GM12878 (cell line): ENCODE data around the gene RER1. TPM values are rescaled to one million over a fixed set of nuclear protein-coding genes. Genes with fewer than 3 reads are reported as not detected.

ENCODE experiments used
- ATAC-seq: fragments of 200-7000 bp; cut with Tn5 transposase; 3 replicates; pipeline ENCODE4 v1.9.1; 2020; ENCODE audit warnings: mild to moderate bottlenecking, moderate library complexity
- BruUV-seq: library from RNA; stranded (reverse); fragments of 400-500 nt; replicated peaks from 2 replicates; lab custom pipeline; 2021; lab: Mats Ljungman, UMichigan
- CTCF ChIA-PET: fragments of 300-600 bp; sonication (Branson Sonifier 250); formaldehyde crosslinking; extraction: SDS; loops from one replicate; lab custom pipeline; 2021; ENCODE audit warnings: inconsistent platforms; lab: Yijun Ruan, JAX
- POLR2A ChIA-PET: fragments of 350-600 bp; formaldehyde crosslinking; extraction: SDS; loops from one replicate; lab custom pipeline; 2021; ENCODE audit warnings: inconsistent platforms; lab: Charles Lee
- RAD21 ChIA-PET: fragments of 300-600 bp; sonication (Branson Sonifier 250); formaldehyde crosslinking; loops from one replicate; lab custom pipeline; 2023; ENCODE audit warnings: antibody characterized with exemption; ENCODE audit not compliant: unreplicated experiment; lab: Charles Lee
- SMC1A ChIA-PET: fragments of 300-600 bp; sonication (Branson Sonifier 250); formaldehyde crosslinking; loops from one replicate; lab custom pipeline; 2023; ENCODE audit not compliant: unreplicated experiment, uncharacterized antibody; lab: Charles Lee
- DNase-seq: peaks from one replicate; pipeline ENCODE4 v3.0.0-alpha.2; 2011; ENCODE audit warnings: low read depth, low spot score
- FAIRE-seq: peaks from 3 replicates; lab custom pipeline; 2011; peaks lifted over from hg19 to GRCh38; lab: Jason Lieb, UNC
- H2AFZ ChIP-seq: 2 replicates; pipeline ENCODE4 v1.6.0; 2011; ENCODE audit warnings: low read depth, low read length, control low read depth; ENCODE audit not compliant: control insufficient read depth
- H3K27ac ChIP-seq: 2 replicates; pipeline ENCODE4 v1.5.1; 2011; ENCODE audit warnings: control low read depth; ENCODE audit not compliant: control insufficient read depth, insufficient read depth
- H3K27me3 ChIP-seq, 2 experiments: replicated peaks in 1 of 2; 2 replicates each; pipeline versions ENCODE4 v1.6.0 to v1.6.1; 2011; ENCODE audit warnings: low read length in 1 of 2; ENCODE audit not compliant: control insufficient read depth in 2 of 2, insufficient read depth in 2 of 2
- H3K36me3 ChIP-seq, 2 experiments: 2 replicates each; pipeline ENCODE4 v1.5.1; 2011; ENCODE audit warnings: low read length in 1 of 2; ENCODE audit not compliant: control insufficient read depth in 2 of 2, insufficient read depth in 2 of 2
- H3K4me1 ChIP-seq: 2 replicates; pipeline ENCODE4 v1.6.1; 2011; ENCODE audit warnings: mild to moderate bottlenecking, low read length, moderate library complexity, mixed read lengths; ENCODE audit not compliant: control insufficient read depth, insufficient read depth
- H3K4me2 ChIP-seq: 2 replicates; pipeline ENCODE4 v1.6.0; 2011; ENCODE audit warnings: control low read depth; ENCODE audit not compliant: control insufficient read depth, insufficient read depth
- H3K4me3 ChIP-seq: fragments of 200-600 bp; sonication (generic); 2 replicates; pipeline ENCODE4 v1.5.1; 2016
- H3K79me2 ChIP-seq: 2 replicates; pipeline ENCODE4 v1.6.0; 2011; ENCODE audit warnings: low read length; ENCODE audit not compliant: control insufficient read depth, insufficient read depth
- H3K9ac ChIP-seq: 2 replicates; pipeline ENCODE4 v1.8.0; 2011; ENCODE audit warnings: low read length, control low read depth, mixed read lengths; ENCODE audit not compliant: control insufficient read depth, insufficient read depth
- H3K9me3 ChIP-seq: replicated peaks from 3 replicates; pipeline ENCODE4 v1.5.1; 2011; ENCODE audit warnings: mild to moderate bottlenecking, low read length; ENCODE audit not compliant: control insufficient read depth, insufficient read depth
- H4K20me1 ChIP-seq: 2 replicates; pipeline ENCODE4 v1.6.0; 2011; ENCODE audit not compliant: control insufficient read depth, insufficient read depth
- CBX3 ChIP-seq: fragments of 200-600 bp; sonication (generic); IDR thresholded peaks from 2 replicates; pipeline ENCODE4 v1.6.1; 2016; ENCODE audit warnings: low read depth, borderline replicate concordance
- FOS ChIP-seq: IDR thresholded peaks from 3 replicates; pipeline ENCODE4 v1.6.1; 2011; ENCODE audit warnings: borderline replicate concordance; ENCODE audit not compliant: insufficient read length; ENCODE audit errors: extremely low read depth
- FOXK2 ChIP-seq: fragments of 450-650 bp; IDR thresholded peaks from 2 replicates; pipeline ENCODE4 v1.6.1; 2017; ENCODE audit warnings: mild to moderate bottlenecking, moderate library complexity
- HSF1 ChIP-seq: fragments of 150-350 bp; IDR thresholded peaks from 2 replicates; pipeline ENCODE4 v1.6.1; 2014; ENCODE audit warnings: mild to moderate bottlenecking, low read depth, low read length
- MAX ChIP-seq: IDR thresholded peaks from 2 replicates; pipeline ENCODE4 v1.6.1; 2012; ENCODE audit warnings: low read depth, low read length, improper control_type of control experiment
- NFYA ChIP-seq: IDR thresholded peaks from 2 replicates; pipeline ENCODE4 v1.6.1; 2011; ENCODE audit warnings: low read depth, mild to moderate bottlenecking, low read length, improper control_type of control experiment, borderline replicate concordance
- POLR2A ChIP-seq: IDR thresholded peaks from 2 replicates; pipeline ENCODE4 v1.6.1; 2011; ENCODE audit warnings: low read depth, mild to moderate bottlenecking, low read length
- RCOR1 ChIP-seq: conservative IDR thresholded peaks from 2 replicates; pipeline ENCODE4 v1.6.1; 2012; ENCODE audit warnings: low read depth, low read length, improper control_type of control experiment
- RELA ChIP-seq: fragments of 450-650 bp; IDR thresholded peaks from 2 replicates; pipeline ENCODE4 v1.8.0; 2014; ENCODE audit warnings: borderline replicate concordance; ENCODE audit not compliant: partially characterized antibody
- STAT1 ChIP-seq: fragments of 450-650 bp; conservative IDR thresholded peaks from 2 replicates; pipeline ENCODE4 v1.6.1; 2014; ENCODE audit warnings: antibody characterized with exemption, mild to moderate bottlenecking
- STAT3 ChIP-seq: IDR thresholded peaks from 2 replicates; pipeline ENCODE4 v1.6.1; 2011; ENCODE audit warnings: low read depth, low read length, improper control_type of control experiment
- ZBTB40 ChIP-seq: fragments of 450-650 bp; IDR thresholded peaks from 2 replicates; pipeline ENCODE4 v1.6.1; 2016; ENCODE audit warnings: mild to moderate bottlenecking, moderate library complexity, borderline replicate concordance
- WGBS: methylation state at CpG from one replicate; pipeline ENCODE4 v1.1.6; 2016; ENCODE audit warnings: low lambda C conversion rate; ENCODE audit not compliant: insufficient replicate concordance, insufficient coverage; ENCODE audit errors: missing lambda C conversion rate; 5-methylcytosine and 5-hydroxymethylcytosine counted together
- in situ Hi-C: fragments of 300-500 bp; cut with MboI; formaldehyde crosslinking; loops from 9 replicates; pipeline ENCODE4 v1.14.3; 2018; ENCODE audit warnings: mixed read lengths
- intact Hi-C: fragments of 100-400 bp; cut with micrococcal nuclease; formaldehyde crosslinking; loops from one replicate; pipeline ENCODE4 v1.14.2; 2022; ENCODE audit not compliant: unreplicated experiment
- polyA plus RNA-seq, 11 experiments: library from polyadenylated mRNA; depleted of rRNA in 4 of 11; unstranded in 6 of 11; stranded (reverse) in 5 of 11; fragments of >200 nt; fragmentation: Nextera tagmentation in 4 of 11; fragmentation: Illumina TruSeq in 1 of 11; extraction: Ambion mirVana in 4 of 11; extraction: Trizol in 1 of 11; gene quantifications; 1 replicate in 1 of 11; 2 replicates in 10 of 11; pipeline versions ENCODE4 v1.2.1 to v1.2.3, GENCODE V29; 2011 to 2016; ENCODE audit warnings: inconsistent platforms in 2 of 11, missing spikeins in 2 of 11, low read depth in 1 of 11
- total RNA-seq, 4 experiments: library from RNA; depleted of rRNA in 3 of 4; stranded (reverse); fragments of >200 nt in 3 of 4; fragmentation: Illumina TruSeq in 1 of 4; extraction: Trizol in 1 of 4; gene quantifications; 2 replicates each; pipeline versions ENCODE4 v1.2.1 to v1.2.3, GENCODE V29; 2013 to 2021

The RER1 gene
- total and polyA plus RNA-seq, 10 of the 15 experiments (the other 5 are each of a cell fraction or from before 2014, with no cell fraction given) = 29.2 to 274 (median 136) TPM

GRCh38 chr1:2375246-2375922 lies 16.3 kb upstream of the RER1 start:
- POLR2A ChIA-PET = no interaction called here
- TF ChIP-seq RCOR1 (no peak), STAT1 (no peak), POLR2A (0 out of 2 replicates have a peak, but pooled peaks have one; percentile 8)
- TF ChIP-seq, all 136 proteins: peak for 1
- H3K9me3 ChIP-seq = no peaks in the 10 kb centered on the region
- peaks cover 10% of the 10 kb centered on the region for H3K4me1 ChIP-seq
- H3K36me3 ChIP-seq = no peaks in the 10 kb centered on the region
- H2AFZ ChIP-seq = no peak overlapping the region
- ATAC-seq (no peak), DNase-seq (no peak), FAIRE-seq (no peak)
- in situ Hi-C loops (no loop called here), intact Hi-C loops (no loop called here)
- BruUV-seq = no TSS peak
- no peak overlapping the region for H3K4me2 ChIP-seq
- H3K9ac ChIP-seq = no peak overlapping the region
- WGBS = 57% methylated on average over 22 of the region's 23 CpGs
- no peak overlapping the region for H3K4me3 ChIP-seq
- SMC1A ChIA-PET = no interaction called here
- H4K20me1 ChIP-seq = no peaks in the 10 kb centered on the region
- H3K79me2 ChIP-seq = no peaks in the 10 kb centered on the region
- no peaks in the 10 kb centered on the region for H3K27me3 ChIP-seq
- CTCF ChIA-PET = interaction anchor here (1.3 kb wide), 1 partner anchor 181 kb away, joined by 3 read pairs; the partner anchor contains the start of gene FAAP20
- RAD21 ChIA-PET = no interaction called here
- H3K27ac ChIP-seq = no peak overlapping the region

- RAD21 ChIA-PET = no interaction called here
- in situ Hi-C loops = no loop called here
- no peak for ATAC-seq
- TF ChIP-seq STAT3 (no peak), NFYA (no peak), RELA (no peak), FOS (no peak), ZBTB40 (no peak), CBX3 (no peak), MAX (no peak), HSF1 (no peak), FOXK2 (no peak), STAT1 (no peak)
Measured at GRCh38 chr1:2375923-2376260, 15.7 kb upstream of the RER1 start.

More at GRCh38 chr1:2375923-2376260, 15.7 kb upstream of the RER1 start:
- CTCF ChIA-PET = interaction anchor here (1.3 kb wide), 1 partner anchor 181 kb away, joined by 3 read pairs; the partner anchor contains the start of gene FAAP20
- Histone ChIP-seq H2AFZ (no peak overlapping the region), H3K27me3 (no peaks in the 10 kb centered on the region), H3K4me2 (no peak overlapping the region), H3K36me3 (no peaks in the 10 kb centered on the region), H3K9ac (no peak overlapping the region), H3K4me1 (peaks cover 10% of the 10 kb centered on the region), H4K20me1 (no peaks in the 10 kb centered on the region), H3K79me2 (no peaks in the 10 kb centered on the region), H3K9me3 (no peaks in the 10 kb centered on the region), H3K27ac (no peak overlapping the region), H3K4me3 (no peak overlapping the region)
- 59% methylated on average over 7 of the region's 7 CpGs for WGBS
- SMC1A ChIA-PET = no interaction called here
- POLR2A ChIA-PET = no interaction called here
- no peak for FAIRE-seq
- intact Hi-C loops = no loop called here
- BruUV-seq = no TSS peak
- no peak for DNase-seq
